DOHH2 (cell line): ENCODE data around the gene ASIC5.

Experiments
- CTCF ChIP-seq: fragments of 200-600 bp; sonication (generic); IDR thresholded peaks from one replicate; pipeline ENCODE4 v1.5.1; 2014; ENCODE audit warnings: antibody characterized with exemption, mild to moderate bottlenecking, low read depth, low read length; ENCODE audit not compliant: poor library complexity, severe bottlenecking
- EZH2phosphoT487 ChIP-seq: fragments of 200-600 bp; sonication (generic); IDR thresholded peaks from 2 replicates; pipeline ENCODE4 v1.6.1; 2017; ENCODE audit warnings: borderline replicate concordance, mild to moderate bottlenecking, antibody characterized with exemption, low read length, moderate library complexity, mixed read lengths

DNA sequence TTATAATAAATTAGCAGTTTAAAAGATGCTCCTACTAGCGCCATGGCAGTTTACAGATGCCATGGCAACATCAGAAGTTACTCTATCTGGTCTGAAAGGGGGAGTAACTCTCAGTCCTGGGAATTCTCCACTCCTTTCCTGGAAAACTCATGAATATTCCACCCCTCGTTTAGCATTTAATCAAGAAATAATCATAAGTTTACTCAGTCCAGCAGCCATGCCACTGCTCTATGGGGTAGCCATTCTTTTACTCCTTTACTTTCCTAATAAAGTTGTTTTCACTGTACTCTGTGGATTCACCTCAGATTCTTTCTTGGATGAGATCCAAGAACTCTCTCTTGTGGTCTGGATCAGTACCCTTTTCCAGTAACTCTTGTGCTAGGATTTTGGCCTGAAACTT, 55.0 kb downstream of the ASIC5 start:
- TF ChIP-seq EZH2phosphoT487 = no peak
- no peak for TF ChIP-seq CTCF
